WTC11 (cell line): Measurements from ENCODE around the gene CRNKL1. TPM values are rescaled to one million over a fixed set of nuclear protein-coding genes. Genes with fewer than 3 reads are reported as not detected.
A peak's percentile ranks its signal among the peaks of the same experiment; 100 is the strongest.

ENCODE experiments used
- ATAC-seq: fragments of 200-7000 bp; cut with Tn5 transposase; 2 replicates; pipeline ENCODE4 v1.10.0; 2021; ENCODE audit warnings: mild to moderate bottlenecking, moderate library complexity
- CTCF ChIA-PET: fragments of 300-600 bp; sonication (Branson Sonifier 250); formaldehyde crosslinking; loops from one replicate; lab custom pipeline; 2021; ENCODE audit warnings: antibody characterized with exemption; lab: Charles Lee
- POLR2A ChIA-PET: fragments of 350-600 bp; sonication (Branson Sonifier 250); formaldehyde crosslinking; loops from one replicate; lab custom pipeline; 2021; ENCODE audit warnings: antibody characterized with exemption; lab: Charles Lee
- DNase-seq: peaks from one replicate; pipeline ENCODE4 v3.0.0; 2021; ENCODE audit warnings: low spot score
- H3K27ac Mint-ChIP-seq: 2 replicates; pipeline ENCODE4 v1.8.0; 2021; ENCODE audit warnings: mixed read lengths
- H3K27me3 Mint-ChIP-seq: 2 replicates; pipeline ENCODE4 v1.8.0; 2021; ENCODE audit warnings: low read depth, mild to moderate bottlenecking, moderate library complexity, mixed read lengths
- H3K36me3 Mint-ChIP-seq: 2 replicates; pipeline ENCODE4 v1.8.0; 2021; ENCODE audit warnings: mixed read lengths
- H3K4me1 Mint-ChIP-seq: 2 replicates; pipeline ENCODE4 v1.8.0; 2022; ENCODE audit warnings: mixed read lengths
- H3K4me3 Mint-ChIP-seq: 2 replicates; pipeline ENCODE4 v1.8.0; 2021; ENCODE audit warnings: mild to moderate bottlenecking, moderate library complexity, mixed read lengths
- H3K9me3 Mint-ChIP-seq: 2 replicates; pipeline ENCODE4 v1.8.0; 2021; ENCODE audit warnings: mixed read lengths
- EMX1 ChIP-seq: fragments of 250-450 bp; sonication (Bioruptor Pico); IDR thresholded peaks from 2 replicates; pipeline ENCODE4 v1.8.0; 2021; ENCODE audit warnings: mild to moderate bottlenecking
- FOXJ3 ChIP-seq: sonication (generic); formaldehyde crosslinking; IDR thresholded peaks from 2 replicates; pipeline ENCODE4 v1.9.0; 2021; ENCODE audit warnings: missing genetic modification reagents, mild to moderate bottlenecking, borderline replicate concordance
- FOXP1 ChIP-seq: sonication (generic); formaldehyde crosslinking; IDR thresholded peaks from 2 replicates; pipeline ENCODE4 v1.8.0; 2022; ENCODE audit warnings: missing genetic modification reagents, mild to moderate bottlenecking, moderate library complexity, borderline replicate concordance
- JAZF1 ChIP-seq: fragments of 250-450 bp; sonication (Bioruptor Pico); IDR thresholded peaks from 2 replicates; pipeline ENCODE4 v1.9.0; 2021; ENCODE audit warnings: moderate library complexity, mild to moderate bottlenecking, inconsistent platforms
- MYBL2 ChIP-seq: sonication (generic); formaldehyde crosslinking; IDR thresholded peaks from 2 replicates; pipeline ENCODE4 v1.8.1; 2023; ENCODE audit warnings: mild to moderate bottlenecking, moderate library complexity, missing genetic modification reagents
- NFATC4 ChIP-seq: fragments of 250-450 bp; sonication (Bioruptor Pico); IDR thresholded peaks from 2 replicates; pipeline ENCODE4 v1.9.0; 2021; ENCODE audit warnings: mild to moderate bottlenecking
- NR1H2 ChIP-seq: sonication (generic); formaldehyde crosslinking; IDR thresholded peaks from 2 replicates; pipeline ENCODE4 v1.9.0; 2021; ENCODE audit warnings: mild to moderate bottlenecking, moderate library complexity, missing genetic modification reagents
- RORB ChIP-seq: fragments of 250-450 bp; sonication (Bioruptor Pico); IDR thresholded peaks from 2 replicates; pipeline ENCODE4 v1.9.0; 2021; ENCODE audit warnings: mild to moderate bottlenecking
- TEAD1 ChIP-seq: sonication (generic); formaldehyde crosslinking; IDR thresholded peaks from 2 replicates; pipeline ENCODE4 v1.8.0; 2022; ENCODE audit warnings: mild to moderate bottlenecking, missing genetic modification reagents
- TEAD4 ChIP-seq: sonication (generic); formaldehyde crosslinking; IDR thresholded peaks from 2 replicates; pipeline ENCODE4 v1.8.0; 2022; ENCODE audit warnings: mild to moderate bottlenecking, missing genetic modification reagents
- ZNF138 ChIP-seq: sonication (generic); formaldehyde crosslinking; conservative IDR thresholded peaks from 2 replicates; pipeline ENCODE4 v1.8.1; 2022; ENCODE audit warnings: mild to moderate bottlenecking, moderate library complexity, missing genetic modification reagents
- total RNA-seq: library from RNA; stranded (reverse); gene quantifications from 3 replicates; pipeline ENCODE4 v1.2.3, GENCODE V29; 2021
- TF ChIP-seq, protein P1 (sequence below): sonication (generic); formaldehyde crosslinking; conservative IDR thresholded peaks from 2 replicates; pipeline ENCODE4 v1.8.1; 2022; ENCODE audit warnings: mild to moderate bottlenecking, missing genetic modification reagents
- TF ChIP-seq, protein P2 (sequence below): sonication (generic); formaldehyde crosslinking; IDR thresholded peaks from 2 replicates; pipeline ENCODE4 v1.8.1; 2022; ENCODE audit warnings: missing genetic modification reagents, borderline replicate concordance
- TF ChIP-seq, protein P3 (sequence below): fragments of 250-450 bp; sonication (Bioruptor Pico); IDR thresholded peaks from 2 replicates; pipeline ENCODE4 v1.9.0; 2021; ENCODE audit warnings: moderate library complexity, mild to moderate bottlenecking, inconsistent platforms, borderline replicate concordance
- TF ChIP-seq, protein P4 (sequence below): sonication (generic); formaldehyde crosslinking; IDR thresholded peaks from 2 replicates; pipeline ENCODE4 v1.8.1; 2022; ENCODE audit warnings: low read depth, missing genetic modification reagents, borderline replicate concordance
- TF ChIP-seq, protein P5 (sequence below): fragments of 250-450 bp; sonication (Bioruptor Pico); IDR thresholded peaks from 2 replicates; pipeline ENCODE4 v2.1.2; 2022; ENCODE audit warnings: mild to moderate bottlenecking, moderate library complexity
- TF ChIP-seq, protein P6 (sequence below): sonication (generic); formaldehyde crosslinking; IDR thresholded peaks from 2 replicates; pipeline ENCODE4 v1.8.0; 2022; ENCODE audit warnings: mild to moderate bottlenecking, missing genetic modification reagents
- TF ChIP-seq, protein P7 (sequence below): sonication (generic); formaldehyde crosslinking; IDR thresholded peaks from 2 replicates; pipeline ENCODE4 v1.8.0; 2022; ENCODE audit warnings: mild to moderate bottlenecking, missing genetic modification reagents

Gene CRNKL1
- total RNA-seq, 1 experiment from 2014 or later, result 22.2 TPM

DNA sequence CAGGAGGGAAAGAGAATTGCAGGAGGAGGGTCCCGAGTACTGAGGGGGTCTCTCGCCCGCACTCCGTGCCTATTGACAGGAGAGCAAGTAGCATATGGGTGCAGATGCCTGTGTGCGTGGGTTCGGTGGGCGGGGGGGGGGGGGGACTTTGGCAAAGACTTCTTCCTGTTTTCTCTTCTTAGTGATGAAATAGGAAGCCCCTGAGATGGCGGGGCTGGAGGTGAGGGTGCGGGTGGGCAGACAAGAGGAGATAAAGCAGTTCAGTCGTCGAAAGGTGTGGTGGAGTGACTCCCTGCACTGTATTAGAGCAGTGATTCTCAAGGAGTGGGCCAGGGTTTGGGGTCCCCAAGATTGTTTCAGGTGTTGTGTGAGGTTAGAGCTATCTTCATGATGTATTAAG is 31.4 kb downstream of the CRNKL1 start (continued):
- TF ChIP-seq TEAD4 (CRISPR knock-in tag) (no peak), NR1H2 (CRISPR knock-in tag) (no peak), TEAD1 (no peak), NFATC4 (CRISPR knock-in tag) (no peak)
- TF ChIP-seq, protein P1, sequence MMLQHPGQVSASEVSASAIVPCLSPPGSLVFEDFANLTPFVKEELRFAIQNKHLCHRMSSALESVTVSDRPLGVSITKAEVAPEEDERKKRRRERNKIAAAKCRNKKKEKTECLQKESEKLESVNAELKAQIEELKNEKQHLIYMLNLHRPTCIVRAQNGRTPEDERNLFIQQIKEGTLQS, result no peak
- TF ChIP-seq, all 79 proteins: peak for 0

DNA sequence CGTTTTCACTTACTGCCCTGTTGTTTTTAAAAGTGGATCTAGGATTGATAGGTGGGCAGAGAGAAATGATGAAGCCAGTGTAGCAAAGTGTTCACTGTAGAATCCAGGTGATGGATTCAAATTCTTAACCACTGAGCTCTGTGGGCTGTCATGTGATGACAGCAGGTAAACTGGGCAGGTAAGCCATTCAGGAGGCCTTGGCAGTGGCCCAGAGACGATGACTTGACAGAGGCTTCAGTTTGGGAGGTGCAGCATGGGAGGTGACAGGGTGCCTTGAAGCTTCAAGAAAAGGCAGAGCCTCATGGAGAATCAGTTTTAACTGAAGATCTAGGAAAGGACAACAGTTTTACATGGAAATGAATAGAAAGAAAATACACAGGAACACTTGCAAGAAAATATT is 33.1 kb downstream of the CRNKL1 start:
- TF ChIP-seq ZNF138 (no peak), NR1H2 (CRISPR knock-in tag) (no peak), RORB (no peak), EMX1 (CRISPR knock-in tag) (no peak), FOXP1 (CRISPR knock-in tag) (no peak), MYBL2 (CRISPR knock-in tag) (no peak), FOXJ3 (CRISPR knock-in tag) (no peak), JAZF1 (CRISPR knock-in tag) (no peak)
- TF ChIP-seq, protein P2, sequence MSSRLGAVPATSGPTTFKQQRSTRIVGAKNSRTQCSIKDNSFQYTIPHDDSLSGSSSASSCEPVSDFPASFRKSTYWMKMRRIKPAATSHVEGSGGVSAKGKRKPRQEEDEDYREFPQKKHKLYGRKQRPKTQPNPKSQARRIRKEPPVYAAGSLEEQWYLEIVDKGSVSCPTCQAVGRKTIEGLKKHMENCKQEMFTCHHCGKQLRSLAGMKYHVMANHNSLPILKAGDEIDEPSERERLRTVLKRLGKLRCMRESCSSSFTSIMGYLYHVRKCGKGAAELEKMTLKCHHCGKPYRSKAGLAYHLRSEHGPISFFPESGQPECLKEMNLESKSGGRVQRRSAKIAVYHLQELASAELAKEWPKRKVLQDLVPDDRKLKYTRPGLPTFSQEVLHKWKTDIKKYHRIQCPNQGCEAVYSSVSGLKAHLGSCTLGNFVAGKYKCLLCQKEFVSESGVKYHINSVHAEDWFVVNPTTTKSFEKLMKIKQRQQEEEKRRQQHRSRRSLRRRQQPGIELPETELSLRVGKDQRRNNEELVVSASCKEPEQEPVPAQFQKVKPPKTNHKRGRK (CRISPR knock-in tag), result no peak
- TF ChIP-seq, protein P3, sequence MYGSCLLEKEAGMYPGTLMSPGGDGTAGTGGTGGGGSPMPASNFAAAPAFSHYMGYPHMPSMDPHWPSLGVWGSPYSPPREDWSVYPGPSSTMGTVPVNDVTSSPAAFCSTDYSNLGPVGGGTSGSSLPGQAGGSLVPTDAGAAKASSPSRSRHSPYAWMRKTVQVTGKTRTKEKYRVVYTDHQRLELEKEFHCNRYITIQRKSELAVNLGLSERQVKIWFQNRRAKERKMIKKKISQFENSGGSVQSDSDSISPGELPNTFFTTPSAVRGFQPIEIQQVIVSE (CRISPR knock-in tag), result no peak
- TF ChIP-seq, protein P4, sequence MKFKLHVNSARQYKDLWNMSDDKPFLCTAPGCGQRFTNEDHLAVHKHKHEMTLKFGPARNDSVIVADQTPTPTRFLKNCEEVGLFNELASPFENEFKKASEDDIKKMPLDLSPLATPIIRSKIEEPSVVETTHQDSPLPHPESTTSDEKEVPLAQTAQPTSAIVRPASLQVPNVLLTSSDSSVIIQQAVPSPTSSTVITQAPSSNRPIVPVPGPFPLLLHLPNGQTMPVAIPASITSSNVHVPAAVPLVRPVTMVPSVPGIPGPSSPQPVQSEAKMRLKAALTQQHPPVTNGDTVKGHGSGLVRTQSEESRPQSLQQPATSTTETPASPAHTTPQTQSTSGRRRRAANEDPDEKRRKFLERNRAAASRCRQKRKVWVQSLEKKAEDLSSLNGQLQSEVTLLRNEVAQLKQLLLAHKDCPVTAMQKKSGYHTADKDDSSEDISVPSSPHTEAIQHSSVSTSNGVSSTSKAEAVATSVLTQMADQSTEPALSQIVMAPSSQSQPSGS (CRISPR knock-in tag), result no peak
- TF ChIP-seq, protein P5, sequence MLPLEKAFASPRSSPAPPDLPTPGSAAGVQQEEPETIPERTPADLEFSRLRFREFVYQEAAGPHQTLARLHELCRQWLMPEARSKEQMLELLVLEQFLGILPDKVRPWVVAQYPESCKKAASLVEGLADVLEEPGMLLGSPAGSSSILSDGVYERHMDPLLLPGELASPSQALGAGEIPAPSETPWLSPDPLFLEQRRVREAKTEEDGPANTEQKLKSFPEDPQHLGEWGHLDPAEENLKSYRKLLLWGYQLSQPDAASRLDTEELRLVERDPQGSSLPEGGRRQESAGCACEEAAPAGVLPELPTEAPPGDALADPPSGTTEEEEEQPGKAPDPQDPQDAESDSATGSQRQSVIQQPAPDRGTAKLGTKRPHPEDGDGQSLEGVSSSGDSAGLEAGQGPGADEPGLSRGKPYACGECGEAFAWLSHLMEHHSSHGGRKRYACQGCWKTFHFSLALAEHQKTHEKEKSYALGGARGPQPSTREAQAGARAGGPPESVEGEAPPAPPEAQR, result no peak
- TF ChIP-seq, protein P6, sequence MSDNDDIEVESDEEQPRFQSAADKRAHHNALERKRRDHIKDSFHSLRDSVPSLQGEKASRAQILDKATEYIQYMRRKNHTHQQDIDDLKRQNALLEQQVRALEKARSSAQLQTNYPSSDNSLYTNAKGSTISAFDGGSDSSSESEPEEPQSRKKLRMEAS, result no peak
- TF ChIP-seq, protein P7, sequence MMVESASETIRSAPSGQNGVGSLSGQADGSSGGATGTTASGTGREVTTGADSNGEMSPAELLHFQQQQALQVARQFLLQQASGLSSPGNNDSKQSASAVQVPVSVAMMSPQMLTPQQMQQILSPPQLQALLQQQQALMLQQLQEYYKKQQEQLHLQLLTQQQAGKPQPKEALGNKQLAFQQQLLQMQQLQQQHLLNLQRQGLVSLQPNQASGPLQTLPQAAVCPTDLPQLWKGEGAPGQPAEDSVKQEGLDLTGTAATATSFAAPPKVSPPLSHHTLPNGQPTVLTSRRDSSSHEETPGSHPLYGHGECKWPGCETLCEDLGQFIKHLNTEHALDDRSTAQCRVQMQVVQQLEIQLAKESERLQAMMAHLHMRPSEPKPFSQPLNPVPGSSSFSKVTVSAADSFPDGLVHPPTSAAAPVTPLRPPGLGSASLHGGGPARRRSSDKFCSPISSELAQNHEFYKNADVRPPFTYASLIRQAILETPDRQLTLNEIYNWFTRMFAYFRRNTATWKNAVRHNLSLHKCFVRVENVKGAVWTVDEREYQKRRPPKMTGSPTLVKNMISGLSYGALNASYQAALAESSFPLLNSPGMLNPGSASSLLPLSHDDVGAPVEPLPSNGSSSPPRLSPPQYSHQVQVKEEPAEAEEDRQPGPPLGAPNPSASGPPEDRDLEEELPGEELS (CRISPR knock-in tag), result no peak
- ATAC-seq, result no peak
- Mint-ChIP-seq H3K27me3 (no peaks in the 10 kb centered on the region; the same call in 1 of the 2 replicates), H3K9me3 (no peaks in the 10 kb centered on the region), H3K4me1 (peaks cover 22% of the 10 kb centered on the region), H3K27ac (peak overlapping the region; percentile 7; the same call in 1 of the 2 replicates), H3K4me3 (no peak overlapping the region), H3K36me3 (no peaks in the 10 kb centered on the region)
- CTCF ChIA-PET, result no interaction called here
- POLR2A ChIA-PET, result no interaction called here
- no peak for DNase-seq
